Measurements from ENCODE around the gene CHRNA4.

DNA sequence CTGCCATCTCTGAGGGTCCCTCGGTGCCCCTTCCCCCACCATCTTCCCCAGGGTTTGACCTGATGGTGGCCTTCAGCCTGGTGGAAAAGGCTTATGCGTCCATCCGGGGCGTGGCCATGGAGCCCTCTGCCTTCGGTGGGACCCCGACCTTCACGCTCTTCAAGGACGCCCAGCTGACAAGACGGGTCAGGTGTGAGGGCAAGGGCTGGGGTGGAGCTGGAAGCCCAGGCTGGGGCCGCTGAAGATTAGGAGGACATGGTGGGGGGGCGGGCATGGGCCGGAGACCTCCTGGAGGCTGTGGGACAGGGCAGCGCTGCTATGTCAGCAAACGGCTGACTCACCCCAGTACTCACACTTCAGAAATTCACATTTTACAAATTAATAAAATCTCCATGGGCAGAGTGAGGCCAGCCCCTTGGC lies 44.6 kb downstream of the CHRNA4 start:
- TF ChIP-seq CTCF (IDR thresholded peaks at IDR 0.05; ENCODE audit: low read depth, low read length, poor library complexity, severe bottlenecking) (no peak), EZH2phosphoT487 (IDR thresholded peaks at IDR 0.05; ENCODE audit: borderline replicate concordance, low read length) (no peak)

All from DOHH2 (cell line).